DMS53 (cell line): ENCODE measurements around the gene RAB39A.
"Not testable (repeated sequence)": the region's sequence is repeated elsewhere in the genome, so short reads cannot be mapped to it uniquely, and the experiment has no call there.

Experiments used
- DNase-seq: peaks from one replicate; lab custom pipeline; 2025; lab: John Stamatoyannopoulos, UW

Gene RAB39A

GRCh38 chr11:107928046-107928766, at the start of gene RAB39A:
RAB39A (plus strand) TSS chr11:107928448; CDS start chr11:107928569, 121 bp downstream.
- peak; percentile 99 for DNase-seq

GRCh38 chr11:107881471-107881870, 46.8 kb upstream of the RAB39A start:
- not testable (repeated sequence) for DNase-seq

GRCh38 chr11:107882095-107882820, 46.0 kb upstream of the RAB39A start:
- no peak for DNase-seq

- DNase-seq = peak; percentile 51
Observed at GRCh38 chr11:107898270-107898669, 30.0 kb upstream of the RAB39A start.

- DNase-seq = no peak
Observed at GRCh38 chr11:107908211-107908610, 20.0 kb upstream of the RAB39A start.

- not testable (repeated sequence) for DNase-seq
Observed at GRCh38 chr11:107912415-107912814, 15.8 kb upstream of the RAB39A start.

- no peak for DNase-seq
Observed at GRCh38 chr11:107915229-107915628, 13.0 kb upstream of the RAB39A start.

GRCh38 chr11:107916671-107917241, 11.5 kb upstream of the RAB39A start:
- DNase-seq = peak; percentile 81

- DNase-seq = no peak
Observed at GRCh38 chr11:107921997-107922396, 6.3 kb upstream of the RAB39A start.

GRCh38 chr11:107923519-107923918, 4.7 kb upstream of the RAB39A start:
- DNase-seq = not testable (repeated sequence)

GRCh38 chr11:107924306-107924705, 3.9 kb upstream of the RAB39A start:
- no peak for DNase-seq

GRCh38 chr11:107927559-107927958, 689 bp upstream of the RAB39A start:
- DNase-seq = no peak

GRCh38 chr11:107928767-107929507, 689 bp downstream of the RAB39A start:
- peak; percentile 83 for DNase-seq

GRCh38 chr11:107929611-107930200, 1.5 kb downstream of the RAB39A start:
- no peak for DNase-seq

GRCh38 chr11:107931206-107931605, 3.0 kb downstream of the RAB39A start:
- peak; percentile 81 for DNase-seq

GRCh38 chr11:107947904-107948303, 19.7 kb downstream of the RAB39A start:
- no peak for DNase-seq

GRCh38 chr11:107948328-107948727, 20.1 kb downstream of the RAB39A start:
- not testable (repeated sequence) for DNase-seq

GRCh38 chr11:107951155-107951554, 22.9 kb downstream of the RAB39A start:
- DNase-seq = no peak

GRCh38 chr11:107953446-107953845, 25.2 kb downstream of the RAB39A start:
- no peak for DNase-seq

GRCh38 chr11:107956543-107956942, 28.3 kb downstream of the RAB39A start:
- DNase-seq = no peak

GRCh38 chr11:107957109-107957588, 28.9 kb downstream of the RAB39A start:
- no peak for DNase-seq

- DNase-seq = no peak
Observed at GRCh38 chr11:107961480-107961879, 33.2 kb downstream of the RAB39A start.
